Panc1 (cell line): ENCODE data around the gene FYB2.

Source experiments
- POLR2AphosphoS5 ChIP-seq: IDR thresholded peaks from 2 replicates; pipeline ENCODE4 v1.6.1; 2012; ENCODE audit warnings: mild to moderate bottlenecking, low read depth, low read length, moderate library complexity
- SIN3A ChIP-seq: IDR thresholded peaks from 2 replicates; pipeline ENCODE4 v1.6.1; 2012; ENCODE audit warnings: low read depth, mild to moderate bottlenecking, low read length, moderate library complexity, borderline replicate concordance; ENCODE audit not compliant: insufficient read depth
- TCF7L2 ChIP-seq: IDR thresholded peaks from 2 replicates; pipeline ENCODE4 v1.6.1; 2011; ENCODE audit warnings: mild to moderate bottlenecking, low read depth, low read length, inconsistent platforms
- TF ChIP-seq, protein P1 (sequence below): fragments of 450-650 bp; IDR thresholded peaks from 2 replicates; pipeline ENCODE4 v1.5.1; 2017; ENCODE audit warnings: mild to moderate bottlenecking
- TF ChIP-seq, protein P2 (sequence below), 2 experiments: IDR thresholded peaks; 2 replicates each; pipeline ENCODE4 v1.6.1; 2011 to 2012; ENCODE audit warnings: low read depth in 2 of 2, control low read depth in 1 of 2, low read length in 1 of 2, mild to moderate bottlenecking in 1 of 2, moderate library complexity in 1 of 2; ENCODE audit not compliant: insufficient read depth in 1 of 2

DNA sequence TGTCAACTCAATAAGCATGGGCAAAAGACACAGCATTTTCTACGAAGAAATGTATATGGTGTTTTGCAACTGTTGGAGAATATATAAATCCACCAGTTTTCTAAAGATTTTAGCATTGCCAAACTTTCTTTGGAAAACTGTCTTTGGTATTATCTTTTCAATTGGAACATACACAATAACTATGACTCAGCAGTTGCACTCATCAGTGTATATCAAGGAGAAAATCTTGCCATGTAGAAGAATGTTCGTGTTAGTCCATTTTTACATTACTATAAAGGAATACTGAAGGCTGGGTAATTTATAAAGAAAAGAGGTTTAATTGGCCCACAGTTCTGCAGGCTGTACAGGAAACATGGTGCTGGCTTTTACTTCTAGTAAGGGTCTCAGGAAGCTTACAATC lies 133.0 kb downstream of the FYB2 start:
- no peak for TF ChIP-seq TCF7L2
- TF ChIP-seq, protein P1, sequence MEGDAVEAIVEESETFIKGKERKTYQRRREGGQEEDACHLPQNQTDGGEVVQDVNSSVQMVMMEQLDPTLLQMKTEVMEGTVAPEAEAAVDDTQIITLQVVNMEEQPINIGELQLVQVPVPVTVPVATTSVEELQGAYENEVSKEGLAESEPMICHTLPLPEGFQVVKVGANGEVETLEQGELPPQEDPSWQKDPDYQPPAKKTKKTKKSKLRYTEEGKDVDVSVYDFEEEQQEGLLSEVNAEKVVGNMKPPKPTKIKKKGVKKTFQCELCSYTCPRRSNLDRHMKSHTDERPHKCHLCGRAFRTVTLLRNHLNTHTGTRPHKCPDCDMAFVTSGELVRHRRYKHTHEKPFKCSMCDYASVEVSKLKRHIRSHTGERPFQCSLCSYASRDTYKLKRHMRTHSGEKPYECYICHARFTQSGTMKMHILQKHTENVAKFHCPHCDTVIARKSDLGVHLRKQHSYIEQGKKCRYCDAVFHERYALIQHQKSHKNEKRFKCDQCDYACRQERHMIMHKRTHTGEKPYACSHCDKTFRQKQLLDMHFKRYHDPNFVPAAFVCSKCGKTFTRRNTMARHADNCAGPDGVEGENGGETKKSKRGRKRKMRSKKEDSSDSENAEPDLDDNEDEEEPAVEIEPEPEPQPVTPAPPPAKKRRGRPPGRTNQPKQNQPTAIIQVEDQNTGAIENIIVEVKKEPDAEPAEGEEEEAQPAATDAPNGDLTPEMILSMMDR: no peak
- TF ChIP-seq POLR2AphosphoS5: no peak
- TF ChIP-seq, protein P2, sequence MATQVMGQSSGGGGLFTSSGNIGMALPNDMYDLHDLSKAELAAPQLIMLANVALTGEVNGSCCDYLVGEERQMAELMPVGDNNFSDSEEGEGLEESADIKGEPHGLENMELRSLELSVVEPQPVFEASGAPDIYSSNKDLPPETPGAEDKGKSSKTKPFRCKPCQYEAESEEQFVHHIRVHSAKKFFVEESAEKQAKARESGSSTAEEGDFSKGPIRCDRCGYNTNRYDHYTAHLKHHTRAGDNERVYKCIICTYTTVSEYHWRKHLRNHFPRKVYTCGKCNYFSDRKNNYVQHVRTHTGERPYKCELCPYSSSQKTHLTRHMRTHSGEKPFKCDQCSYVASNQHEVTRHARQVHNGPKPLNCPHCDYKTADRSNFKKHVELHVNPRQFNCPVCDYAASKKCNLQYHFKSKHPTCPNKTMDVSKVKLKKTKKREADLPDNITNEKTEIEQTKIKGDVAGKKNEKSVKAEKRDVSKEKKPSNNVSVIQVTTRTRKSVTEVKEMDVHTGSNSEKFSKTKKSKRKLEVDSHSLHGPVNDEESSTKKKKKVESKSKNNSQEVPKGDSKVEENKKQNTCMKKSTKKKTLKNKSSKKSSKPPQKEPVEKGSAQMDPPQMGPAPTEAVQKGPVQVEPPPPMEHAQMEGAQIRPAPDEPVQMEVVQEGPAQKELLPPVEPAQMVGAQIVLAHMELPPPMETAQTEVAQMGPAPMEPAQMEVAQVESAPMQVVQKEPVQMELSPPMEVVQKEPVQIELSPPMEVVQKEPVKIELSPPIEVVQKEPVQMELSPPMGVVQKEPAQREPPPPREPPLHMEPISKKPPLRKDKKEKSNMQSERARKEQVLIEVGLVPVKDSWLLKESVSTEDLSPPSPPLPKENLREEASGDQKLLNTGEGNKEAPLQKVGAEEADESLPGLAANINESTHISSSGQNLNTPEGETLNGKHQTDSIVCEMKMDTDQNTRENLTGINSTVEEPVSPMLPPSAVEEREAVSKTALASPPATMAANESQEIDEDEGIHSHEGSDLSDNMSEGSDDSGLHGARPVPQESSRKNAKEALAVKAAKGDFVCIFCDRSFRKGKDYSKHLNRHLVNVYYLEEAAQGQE (IDR thresholded peaks at IDR 0.05; ENCODE audit: insufficient read depth in 1 of 2, low read depth in 2 of 2, low read length in 1 of 2): no peak
- TF ChIP-seq SIN3A: no peak
